Bronchial epithelial cell (primary cell): ENCODE data around the gene SLC7A6. TPM values are rescaled to one million over a fixed set of nuclear protein-coding genes. Genes with fewer than 3 reads are reported as not detected.

Source experiments
- DNase-seq: peaks from one replicate; pipeline ENCODE4 v3.0.0-alpha.2; 2010; ENCODE audit warnings: low read depth
- FAIRE-seq: peaks from 2 replicates; lab custom pipeline; 2011; peaks lifted over from hg19 to GRCh38; lab: Jason Lieb, UNC
- H3K27me3 ChIP-seq: 2 replicates; pipeline ENCODE4 v1.5.1; 2011; ENCODE audit warnings: low read length; ENCODE audit not compliant: control insufficient read depth, insufficient read depth
- H3K36me3 ChIP-seq: 2 replicates; pipeline ENCODE4 v1.5.1; 2011; ENCODE audit warnings: low read length; ENCODE audit not compliant: control insufficient read depth, insufficient read depth
- H3K4me3 ChIP-seq: 2 replicates; pipeline ENCODE4 v1.5.1; 2011; ENCODE audit warnings: mild to moderate bottlenecking, low read depth, low read length, control low read depth
- CTCF ChIP-seq: IDR thresholded peaks from 2 replicates; pipeline ENCODE4 v1.5.1; 2011; ENCODE audit warnings: mild to moderate bottlenecking, moderate library complexity, low read length, control low read depth, inconsistent platforms; ENCODE audit not compliant: insufficient read depth, severe bottlenecking
- total RNA-seq: library from RNA; depleted of rRNA; stranded (reverse); fragments of >200 nt; gene quantifications from 2 replicates; pipeline ENCODE4 v1.2.1, GENCODE V29; 2014

The SLC7A6 gene
- total RNA-seq, 1 donor from 2014 or later, result 19.7 TPM

GRCh38 chr16:68246666-68247065 is 17.7 kb upstream of the SLC7A6 start:
- Histone ChIP-seq H3K27me3 (no peaks in the 10 kb centered on the region), H3K4me3 (no peak overlapping the region), H3K36me3 (peaks cover 7% of the 10 kb centered on the region)
- TF ChIP-seq CTCF, result no peak
- FAIRE-seq (no peak), DNase-seq (no peak)

- FAIRE-seq (no peak), DNase-seq (no peak)
- H3K4me3 ChIP-seq, result no peak overlapping the region
- H3K36me3 ChIP-seq, result peaks cover 7% of the 10 kb centered on the region
- TF ChIP-seq CTCF, result no peak
- H3K27me3 ChIP-seq, result no peaks in the 10 kb centered on the region
Observed at GRCh38 chr16:68247400-68247799, 16.9 kb upstream of the SLC7A6 start.

DNA sequence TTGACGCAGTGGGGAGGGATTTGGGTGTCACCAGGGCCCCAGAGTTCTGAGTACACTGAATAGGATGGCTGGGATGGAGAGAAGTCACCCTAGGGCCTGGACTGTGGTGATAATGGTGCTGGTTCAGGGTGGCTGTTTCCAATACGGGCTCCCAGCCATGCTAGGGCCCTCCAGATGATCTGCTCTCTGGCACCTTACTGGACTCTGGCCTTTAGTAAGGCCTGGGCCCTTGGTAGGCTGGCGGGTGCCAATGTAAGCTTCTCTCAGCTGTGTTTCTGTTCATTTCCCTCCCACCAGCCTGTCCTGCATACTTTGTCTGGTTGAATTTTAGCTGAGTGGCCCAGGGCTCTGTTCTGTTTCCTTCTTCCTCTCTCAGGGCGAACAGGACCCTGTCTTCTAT is 16.4 kb upstream of the SLC7A6 start:
- TF ChIP-seq CTCF, result no peak
- Histone ChIP-seq H3K4me3 (no peak overlapping the region), H3K27me3 (no peaks in the 10 kb centered on the region), H3K36me3 (peaks cover 8% of the 10 kb centered on the region)
- FAIRE-seq (no peak), DNase-seq (no peak)

GRCh38 chr16:68249371-68249770 is 15.0 kb upstream of the SLC7A6 start:
- Histone ChIP-seq H3K36me3 (peaks cover 10% of the 10 kb centered on the region), H3K4me3 (no peak overlapping the region), H3K27me3 (no peaks in the 10 kb centered on the region)
- TF ChIP-seq CTCF, result no peak
- DNase-seq, result no peak
- FAIRE-seq, result no peak

GRCh38 chr16:68250951-68251350 is 13.4 kb upstream of the SLC7A6 start:
- TF ChIP-seq CTCF, result no peak
- FAIRE-seq, result no peak
- Histone ChIP-seq H3K4me3 (no peak overlapping the region), H3K36me3 (peaks cover 19% of the 10 kb centered on the region), H3K27me3 (no peaks in the 10 kb centered on the region)
- DNase-seq, result no peak

DNA sequence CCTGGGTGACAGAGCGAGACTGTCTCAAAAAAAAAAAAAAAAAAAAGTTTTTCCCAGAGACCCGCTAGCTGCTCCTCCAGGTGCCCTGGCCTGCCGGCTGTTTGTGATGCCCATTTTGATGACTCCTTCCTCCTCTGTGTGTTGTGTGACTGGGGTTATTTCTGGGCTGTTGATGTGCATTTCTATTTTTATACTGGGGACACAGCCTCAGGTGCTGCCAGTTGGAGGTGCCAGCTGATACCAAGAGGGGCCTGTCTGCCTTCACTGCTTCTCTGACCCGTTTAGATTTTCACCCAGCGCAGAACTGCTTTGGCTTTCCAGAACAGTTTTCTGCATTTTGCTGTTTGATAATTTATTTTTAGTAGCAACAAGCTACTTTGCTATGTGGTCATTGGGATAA is 12.5 kb upstream of the SLC7A6 start:
- Histone ChIP-seq H3K4me3 (no peak overlapping the region), H3K27me3 (no peaks in the 10 kb centered on the region), H3K36me3 (peaks cover 19% of the 10 kb centered on the region)
- FAIRE-seq, result no peak
- TF ChIP-seq CTCF, result no peak
- DNase-seq, result no peak
